ENCODE data around the gene SCUBE1. TPM values are rescaled to one million over a fixed set of nuclear protein-coding genes. Genes with fewer than 3 reads are reported as not detected.

Gene SCUBE1
- total RNA-seq, 4 donors from 2014 or later, result 0.78 to 3.5 (median 0.95) TPM

GRCh38 chr22:43272869-43273318, 70.3 kb downstream of the SCUBE1 start:
- Histone ChIP-seq H3K4me1 (no peaks in the 10 kb centered on the region), H3K4me3 (replicated peaks in 1 of 3) (no peak overlapping the region), H3K27me3 (no peaks in the 10 kb centered on the region), H3K9me3 (no peaks in the 10 kb centered on the region), H3K27ac (no peak overlapping the region), H3K36me3 (no peaks in the 10 kb centered on the region)
- TF ChIP-seq CTCF (IDR thresholded peaks at IDR 0.05) (no peak), POLR2A (IDR thresholded peaks at IDR 0.05) (no peak)
- 78 to 83% methylated on average over 11 of the region's 12 CpGs for WGBS, 2 donors
- no peak for DNase-seq
- intact Hi-C loops (cut with DNase I), result loop anchor here (5.0 kb wide), 1 partner anchor 74 kb away; no protein-coding TSS in a partner anchor

- no peaks in the 10 kb centered on the region for H3K27me3 ChIP-seq
- TF ChIP-seq CTCF (IDR thresholded peaks at IDR 0.05) (no peak), POLR2A (IDR thresholded peaks at IDR 0.05) (no peak)
- DNase-seq, result no peak
- no peaks in the 10 kb centered on the region for H3K4me1 ChIP-seq
- no peaks in the 10 kb centered on the region for H3K36me3 ChIP-seq
- WGBS, 2 donors, result 93% methylated on average over 12 of the region's 12 CpGs
- H3K4me3 ChIP-seq (replicated peaks in 1 of 3), result no peak overlapping the region
- no peaks in the 10 kb centered on the region for H3K9me3 ChIP-seq
- no peak overlapping the region for H3K27ac ChIP-seq
- intact Hi-C loops (cut with DNase I), result loop anchor here (5.0 kb wide), 1 partner anchor 75 kb away; no protein-coding TSS in a partner anchor
Observed at GRCh38 chr22:43272301-43272700, 70.9 kb downstream of the SCUBE1 start.

GRCh38 chr22:43270949-43271348, 72.2 kb downstream of the SCUBE1 start:
- intact Hi-C loops (cut with DNase I), result loop anchor here (5.0 kb wide), 1 partner anchor 76 kb away; no protein-coding TSS in a partner anchor

GRCh38 chr22:43270314-43270908, 72.8 kb downstream of the SCUBE1 start:
- no peak for DNase-seq
- Histone ChIP-seq H3K9me3 (no peaks in the 10 kb centered on the region), H3K36me3 (no peaks in the 10 kb centered on the region), H3K4me3 (replicated peaks in 1 of 3) (no peak overlapping the region), H3K27me3 (no peaks in the 10 kb centered on the region), H3K4me1 (peaks cover 0 to under 1% of the 10 kb centered on the region in 2 donors), H3K27ac (no peak overlapping the region)
- TF ChIP-seq CTCF (IDR thresholded peaks at IDR 0.05), result no peak
- no peak for TF ChIP-seq POLR2A (IDR thresholded peaks at IDR 0.05)
- 85 to 86% methylated on average over 13 of the region's 13 CpGs for WGBS, 2 donors
- intact Hi-C loops (cut with DNase I), result loop anchor here (5.0 kb wide), 1 partner anchor 77 kb away; no protein-coding TSS in a partner anchor

More at GRCh38 chr22:43270949-43271348, 72.2 kb downstream of the SCUBE1 start:
- Histone ChIP-seq H3K36me3 (no peaks in the 10 kb centered on the region), H3K4me3 (replicated peaks in 1 of 3) (no peak overlapping the region), H3K27me3 (no peaks in the 10 kb centered on the region), H3K4me1 (no peaks in the 10 kb centered on the region), H3K9me3 (no peaks in the 10 kb centered on the region), H3K27ac (no peak overlapping the region)
- WGBS, 2 donors, result 95% methylated on average over 7 of the region's 7 CpGs
- no peak for DNase-seq
- no peak for TF ChIP-seq POLR2A (IDR thresholded peaks at IDR 0.05)
- TF ChIP-seq CTCF (IDR thresholded peaks at IDR 0.05), result no peak

- 76 to 78% methylated on average over 14 of the region's 14 CpGs for WGBS, 2 donors
- no peak for DNase-seq
- H3K4me3 ChIP-seq (replicated peaks in 1 of 3), result no peak overlapping the region
- H3K9me3 ChIP-seq, result no peaks in the 10 kb centered on the region
- TF ChIP-seq POLR2A (IDR thresholded peaks at IDR 0.05) (no peak), CTCF (IDR thresholded peaks at IDR 0.05) (no peak)
- peaks cover 0 to 8% of the 10 kb centered on the region in 2 donors for H3K4me1 ChIP-seq
- H3K36me3 ChIP-seq, result no peaks in the 10 kb centered on the region
- intact Hi-C loops (cut with DNase I), result loop anchor here (5.0 kb wide), 1 partner anchor 78 kb away; no protein-coding TSS in a partner anchor
- H3K27me3 ChIP-seq, result no peaks in the 10 kb centered on the region
- no peak overlapping the region for H3K27ac ChIP-seq
Observed at GRCh38 chr22:43269646-43270045, 73.5 kb downstream of the SCUBE1 start.

Data from thyroid gland (tissue), 4 donors.